Naive thymus-derived CD8-positive, alpha-beta T cell (primary cell): ENCODE data around the gene LHPP. TPM values are rescaled to one million over a fixed set of nuclear protein-coding genes. Genes with fewer than 3 reads are reported as not detected.

Experiments
- ATAC-seq, 2 donors: fragments of 150-1000 bp; cut with Tn5 transposase in 1 of 2; sonication (Bioruptor Pico), chemical (Tn5 transposase) in 1 of 2; 1 replicate in 1 of 2; 2 replicates in 1 of 2; pipeline ENCODE4 v1.10.0; 2021; ENCODE audit warnings: mild to moderate bottlenecking in 2 of 2, moderate library complexity in 2 of 2
- POLR2A ChIA-PET: fragments of 350-600 bp; sonication (Branson Sonifier 250); formaldehyde crosslinking; loops from one replicate; lab custom pipeline; 2021; ENCODE audit warnings: antibody characterized with exemption; lab: Charles Lee
- DNase-seq, 10 donors: peaks; one replicate each; pipeline versions ENCODE4 v3.0.0 to v3.0.0-alpha.2; 2020 to 2022
- H3K27ac Mint-ChIP-seq, 10 donors: one replicate each; pipeline ENCODE4 v1.8.0; 2020 to 2022; ENCODE audit warnings: mild to moderate bottlenecking in 10 of 10, mixed read lengths in 10 of 10, moderate library complexity in 4 of 10, inconsistent platforms in 1 of 10
- H3K27me3 Mint-ChIP-seq, 5 donors: one replicate each; pipeline ENCODE4 v1.8.0; 2021 to 2022; ENCODE audit warnings: mixed read lengths in 5 of 5
- H3K36me3 Mint-ChIP-seq, 3 donors: one replicate each; pipeline ENCODE4 v1.8.0; 2020 to 2022; ENCODE audit warnings: mixed read lengths in 3 of 3, mild to moderate bottlenecking in 2 of 3, inconsistent platforms in 1 of 3
- H3K4me1 Mint-ChIP-seq, 4 donors: one replicate each; pipeline ENCODE4 v1.8.0; 2021 to 2022; ENCODE audit warnings: mixed read lengths in 4 of 4
- H3K4me3 Mint-ChIP-seq, 10 donors: one replicate each; pipeline ENCODE4 v1.8.0; 2020 to 2022; ENCODE audit warnings: mild to moderate bottlenecking in 10 of 10, mixed read lengths in 10 of 10, moderate library complexity in 6 of 10, inconsistent platforms in 1 of 10
- H3K9me3 Mint-ChIP-seq, 9 donors: one replicate each; pipeline ENCODE4 v1.8.0; 2020 to 2022; ENCODE audit warnings: mixed read lengths in 9 of 9, mild to moderate bottlenecking in 3 of 9, inconsistent platforms in 1 of 9, moderate library complexity in 1 of 9
- polyA plus RNA-seq, 3 donors: library from polyadenylated mRNA; unstranded; fragments of 300-500 nt; fragmentation: Illumina TruSeq; gene quantifications; one replicate each; pipeline ENCODE4 v1.2.3, GENCODE V29; 2021
- total RNA-seq, 8 experiments: library from RNA in 2 of 8; stranded (reverse) in 2 of 8; gene quantifications; one replicate each; pipeline ENCODE4 v1.2.3 and lab custom pipeline; 2021 to 2026

LHPP gene
- total and polyA plus RNA-seq, 5 experiments from 2014 or later: 18.1 to 27.4 (median 23.3) TPM

- ATAC-seq (no peak), DNase-seq (no peak)
- peak overlapping the region; percentile 69 to 84 (median 76) for H3K4me3 Mint-ChIP-seq
- no peaks in the 10 kb centered on the region for H3K36me3 Mint-ChIP-seq
- H3K4me1 Mint-ChIP-seq: peaks cover 33 to 99% (median 72%) of the 10 kb centered on the region in 4 donors
- H3K27ac Mint-ChIP-seq: peak overlapping the region; percentile 84 to 99 (median 92)
- no peaks in the 10 kb centered on the region for H3K9me3 Mint-ChIP-seq
- POLR2A ChIA-PET: interaction anchor here (1.1 to 5.9 kb wide), 18 partner anchors 11 to 115 kb away, joined by 3 to 56 read pairs (median 8); partner anchors contain the start of gene FAM53B
- H3K27me3 Mint-ChIP-seq: no peaks in the 10 kb centered on the region
Measured at GRCh38 chr10:124648131-124648475, 186.5 kb downstream of the LHPP start.

DNA sequence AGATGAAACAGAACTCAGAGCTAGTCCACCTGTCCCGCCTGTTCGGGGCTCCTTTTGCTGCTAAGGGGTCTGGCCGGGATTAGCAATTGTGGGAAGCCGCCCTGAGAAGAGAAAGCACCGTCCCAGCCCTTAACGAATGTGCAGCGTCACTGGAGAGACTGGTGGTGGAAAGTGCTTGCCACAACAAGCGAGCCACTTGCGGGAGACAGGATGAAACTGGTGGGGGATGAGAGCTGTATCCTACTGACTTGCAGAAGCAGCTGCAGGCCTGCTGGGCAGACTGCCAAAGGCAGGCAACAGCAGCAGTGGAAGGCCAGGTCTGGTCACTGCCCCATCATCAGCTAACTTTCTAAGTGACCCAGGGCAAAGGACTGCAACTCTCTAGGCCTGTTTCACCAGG lies 187.1 kb downstream of the LHPP start:
- ATAC-seq (peak; percentile 29 to 41), DNase-seq (peak in 7 of 10 donors; percentile 15 to 64 (median 41))
- peaks cover 33 to 99% (median 71%) of the 10 kb centered on the region in 4 donors for H3K4me1 Mint-ChIP-seq
- H3K27ac Mint-ChIP-seq: peak overlapping the region; percentile 70 to 99 (median 92)
- H3K4me3 Mint-ChIP-seq: peak overlapping the region; percentile 67 to 84 (median 74)
- H3K9me3 Mint-ChIP-seq: no peaks in the 10 kb centered on the region
- POLR2A ChIA-PET: interaction anchor here (0.9 to 5.9 kb wide), 18 partner anchors 10 to 100 kb away, joined by 3 to 56 read pairs (median 8); no protein-coding TSS in a partner anchor
- no peaks in the 10 kb centered on the region for H3K27me3 Mint-ChIP-seq
- no peaks in the 10 kb centered on the region for H3K36me3 Mint-ChIP-seq

- peak overlapping the region in 8 of 10 donors; percentile 57 to 79 (median 71) for H3K4me3 Mint-ChIP-seq
Measured at GRCh38 chr10:124649214-124649613, 187.6 kb downstream of the LHPP start.

DNA sequence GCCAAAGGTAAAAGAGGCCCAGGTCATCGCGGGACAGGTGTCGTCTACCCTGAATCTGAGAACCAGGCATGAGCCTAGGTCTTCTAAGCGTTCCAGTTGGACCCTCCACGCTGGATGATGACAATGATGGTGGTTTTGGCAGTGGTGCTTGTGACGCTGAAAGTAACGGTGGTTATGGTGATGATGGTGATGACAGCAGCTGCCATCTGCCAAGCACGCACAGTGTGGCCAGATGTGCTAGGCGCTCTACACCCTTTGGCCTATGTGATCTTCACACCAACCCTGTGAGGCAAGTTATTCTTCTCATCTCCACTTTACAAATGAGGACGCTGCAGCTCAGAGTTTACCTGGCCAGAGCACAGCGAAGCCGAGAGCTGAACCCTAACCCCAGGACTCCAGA lies 188.6 kb downstream of the LHPP start:
- H3K27me3 Mint-ChIP-seq: no peaks in the 10 kb centered on the region
- ATAC-seq: no peak
- H3K36me3 Mint-ChIP-seq: no peaks in the 10 kb centered on the region
- H3K4me1 Mint-ChIP-seq: peaks cover 38 to 98% (median 76%) of the 10 kb centered on the region in 4 donors
- H3K9me3 Mint-ChIP-seq: no peaks in the 10 kb centered on the region
- peak overlapping the region; percentile 6 to 99 (median 90) for H3K27ac Mint-ChIP-seq
- peak in 1 of 10 donors; percentile 56 for DNase-seq
- H3K4me3 Mint-ChIP-seq: peak overlapping the region in 9 of 10 donors; percentile 56 to 88 (median 73)
- POLR2A ChIA-PET: interaction anchor here (0.9 to 5.9 kb wide), 11 partner anchors 11 to 91 kb away, joined by 3 to 56 read pairs (median 9); no protein-coding TSS in a partner anchor

More at GRCh38 chr10:124649214-124649613, 187.6 kb downstream of the LHPP start:
- Mint-ChIP-seq H3K27me3 (no peaks in the 10 kb centered on the region), H3K9me3 (no peaks in the 10 kb centered on the region), H3K36me3 (no peaks in the 10 kb centered on the region), H3K27ac (peak overlapping the region in 9 of 10 donors; percentile 6 to 99 (median 93)), H3K4me1 (peaks cover 33 to 98% (median 71%) of the 10 kb centered on the region in 4 donors)
- POLR2A ChIA-PET: interaction anchor here (0.6 to 5.9 kb wide), 20 partner anchors 9 to 100 kb away, joined by 3 to 56 read pairs (median 7); no protein-coding TSS in a partner anchor
- ATAC-seq (no peak), DNase-seq (no peak)

GRCh38 chr10:124650820-124651401 lies 189.3 kb downstream of the LHPP start:
- H3K36me3 Mint-ChIP-seq: no peaks in the 10 kb centered on the region
- POLR2A ChIA-PET: interaction anchor here (0.8 to 5.9 kb wide), 10 partner anchors 10 to 90 kb away, joined by 3 to 56 read pairs (median 4); no protein-coding TSS in a partner anchor
- H3K27me3 Mint-ChIP-seq: no peaks in the 10 kb centered on the region
- DNase-seq: peak; percentile 17 to 80 (median 68)
- peak overlapping the region; percentile 56 to 88 (median 72) for H3K4me3 Mint-ChIP-seq
- H3K27ac Mint-ChIP-seq: peak overlapping the region; percentile 6 to 99 (median 90)
- ATAC-seq: peak; percentile 78 to 80
- H3K9me3 Mint-ChIP-seq: no peaks in the 10 kb centered on the region
- peaks cover 42 to 98% (median 81%) of the 10 kb centered on the region in 4 donors for H3K4me1 Mint-ChIP-seq

- peaks cover 41 to 96% (median 79%) of the 10 kb centered on the region in 4 donors for H3K4me1 Mint-ChIP-seq
- no peaks in the 10 kb centered on the region for H3K36me3 Mint-ChIP-seq
- POLR2A ChIA-PET: interaction anchor here (0.8 to 5.9 kb wide), 11 partner anchors 9 to 90 kb away, joined by 3 to 56 read pairs (median 3); no protein-coding TSS in a partner anchor
- DNase-seq (no peak), ATAC-seq (peak; percentile 26 to 28)
- H3K27ac Mint-ChIP-seq: peak overlapping the region in 7 of 10 donors; percentile 72 to 99 (median 88)
- no peaks in the 10 kb centered on the region for H3K9me3 Mint-ChIP-seq
- peak overlapping the region in 6 of 10 donors; percentile 14 to 79 (median 64) for H3K4me3 Mint-ChIP-seq
- H3K27me3 Mint-ChIP-seq: no peaks in the 10 kb centered on the region
Measured at GRCh38 chr10:124651402-124651891, 189.8 kb downstream of the LHPP start.

GRCh38 chr10:124652200-124652599 lies 190.6 kb downstream of the LHPP start:
- peaks cover 39 to 92% (median 73%) of the 10 kb centered on the region in 4 donors for H3K4me1 Mint-ChIP-seq
- peak overlapping the region in 7 of 10 donors; percentile 17 to 99 (median 72) for H3K27ac Mint-ChIP-seq
- no peak for DNase-seq
- no peaks in the 10 kb centered on the region for H3K36me3 Mint-ChIP-seq
- no peak for ATAC-seq
- POLR2A ChIA-PET: interaction anchor here (0.6 to 5.9 kb wide), 5 partner anchors 10 to 66 kb away, joined by 3 to 56 read pairs (median 12); no protein-coding TSS in a partner anchor
- no peaks in the 10 kb centered on the region for H3K9me3 Mint-ChIP-seq
- no peaks in the 10 kb centered on the region for H3K27me3 Mint-ChIP-seq
- peak overlapping the region in 5 of 10 donors; percentile 5 to 73 (median 38) for H3K4me3 Mint-ChIP-seq

GRCh38 chr10:124652701-124653100 lies 191.1 kb downstream of the LHPP start:
- no peak for ATAC-seq
- no peak for DNase-seq
- Mint-ChIP-seq H3K27ac (peak overlapping the region in 7 of 10 donors; percentile 5 to 99 (median 34)), H3K4me3 (no peak overlapping the region), H3K27me3 (no peaks in the 10 kb centered on the region), H3K9me3 (no peaks in the 10 kb centered on the region), H3K4me1 (peaks cover 37 to 92% (median 73%) of the 10 kb centered on the region in 4 donors), H3K36me3 (no peaks in the 10 kb centered on the region)
- POLR2A ChIA-PET: interaction anchor here (0.6 to 3.5 kb wide), 5 partner anchors 9 to 39 kb away, joined by 3 to 14 read pairs (median 3); no protein-coding TSS in a partner anchor

DNA sequence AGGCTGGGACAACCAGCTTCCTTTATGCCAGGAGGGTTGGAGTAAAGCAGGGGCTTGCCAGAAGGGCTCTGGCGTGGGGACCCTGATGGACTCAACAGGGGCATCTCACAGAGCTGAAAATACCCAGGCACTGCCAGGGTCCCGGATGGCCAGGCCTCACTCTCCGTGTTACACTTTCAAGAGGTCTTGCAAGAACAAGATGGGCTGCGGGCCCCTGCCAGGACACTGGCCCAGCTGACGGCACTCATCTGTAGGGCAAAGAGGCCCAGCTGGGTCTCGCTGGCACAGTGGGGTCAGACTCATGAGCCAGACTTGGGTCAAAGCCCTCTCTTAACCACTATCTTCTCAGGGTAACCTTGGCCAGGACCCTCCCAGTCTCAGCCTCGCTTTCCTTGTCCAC lies 191.7 kb downstream of the LHPP start:
- Mint-ChIP-seq H3K9me3 (no peaks in the 10 kb centered on the region), H3K36me3 (no peaks in the 10 kb centered on the region), H3K27ac (peak overlapping the region in 5 of 10 donors; percentile 8 to 99 (median 43)), H3K4me1 (peaks cover 35 to 92% (median 73%) of the 10 kb centered on the region in 4 donors), H3K27me3 (no peaks in the 10 kb centered on the region), H3K4me3 (peak overlapping the region in 1 of 10 donors; percentile 14)
- no peak for DNase-seq
- no peak for ATAC-seq
- POLR2A ChIA-PET: interaction anchor here (0.9 to 3.5 kb wide), 5 partner anchors 9 to 65 kb away, joined by 3 to 14 read pairs (median 6); no protein-coding TSS in a partner anchor

- POLR2A ChIA-PET: interaction anchor here (1.0 to 3.5 kb wide), 9 partner anchors 8 to 88 kb away, joined by 3 to 12 read pairs (median 3); no protein-coding TSS in a partner anchor
- Mint-ChIP-seq H3K27ac (peak overlapping the region in 4 of 10 donors; percentile 8 to 99 (median 66)), H3K4me1 (peaks cover 33 to 92% (median 73%) of the 10 kb centered on the region in 4 donors), H3K9me3 (no peaks in the 10 kb centered on the region), H3K27me3 (no peaks in the 10 kb centered on the region), H3K4me3 (no peak overlapping the region), H3K36me3 (no peaks in the 10 kb centered on the region)
- no peak for ATAC-seq
- no peak for DNase-seq
Measured at GRCh38 chr10:124653811-124654651, 192.4 kb downstream of the LHPP start.

GRCh38 chr10:124654686-124655085 lies 193.1 kb downstream of the LHPP start:
- DNase-seq (no peak), ATAC-seq (peak in 1 of 2 donors; percentile 27)
- Mint-ChIP-seq H3K27me3 (no peaks in the 10 kb centered on the region), H3K4me3 (peak overlapping the region in 2 of 10 donors; percentile 19 to 26), H3K27ac (peak overlapping the region in 7 of 10 donors; percentile 34 to 99 (median 62)), H3K9me3 (no peaks in the 10 kb centered on the region), H3K4me1 (peaks cover 33 to 92% (median 73%) of the 10 kb centered on the region in 4 donors), H3K36me3 (no peaks in the 10 kb centered on the region)
- POLR2A ChIA-PET: interaction anchor here (1.0 to 3.5 kb wide), 11 partner anchors 8 to 87 kb away, joined by 3 to 12 read pairs (median 3); no protein-coding TSS in a partner anchor
